ENCODE measurements around the gene RHOBTB3. TPM values are rescaled to one million over a fixed set of nuclear protein-coding genes. Genes with fewer than 3 reads are reported as not detected.

The RHOBTB3 gene
- total RNA-seq, 4 donors from 2014 or later: 40.1 to 134 (median 86.9) TPM

GRCh38 chr5:95845391-95845790, 114.3 kb downstream of the RHOBTB3 start:
- in situ Hi-C loops (cut with MboI; ENCODE audit: low sequenced_read_pairs in 4 of 4) (loop anchor here (5.0 to 25.0 kb wide), 7 partner anchors 63 to 867 kb away; no protein-coding TSS in a partner anchor), intact Hi-C loops (cut with DNase I; ENCODE audit: low total_unique reads) (loop anchor here (2.0 to 10.0 kb wide), 2 partner anchors 115 to 291 kb away; partner anchors contain the start of genes ARSK, RHOBTB3 and SKIC3)
- Histone ChIP-seq H3K4me1 (peaks cover 28 to 39% of the 10 kb centered on the region in 2 donors), H3K27ac (peak overlapping the region; percentile 84 to 92 (median 88)), H3K9me3 (no peaks in the 10 kb centered on the region), H3K4me3 (peak overlapping the region in 3 of 4 donors; percentile 43 to 59 (median 52)), H3K36me3 (no peaks in the 10 kb centered on the region), H3K27me3 (no peaks in the 10 kb centered on the region)
- TF ChIP-seq CTCF (IDR thresholded peaks at IDR 0.05 in 4 of 5, conservative IDR thresholded peaks at IDR 0.05 in 1 of 5) (no peak), POLR2A (IDR thresholded peaks at IDR 0.05) (peak; percentile 27 to 33)
- DNase-seq (peak in 1 of 2 donors; percentile 10), ATAC-seq (no peak)

Other genes with a start within 250 kb of the RHOBTB3 start
- gene SKIC3, start 176.4 kb upstream of the RHOBTB3 start, total RNA-seq: 10 to 100 TPM; 40.6 to 54.4 (median 43.4) TPM
- gene ARSK, start 176.2 kb upstream of the RHOBTB3 start, total RNA-seq: 1 to 10 TPM; 2.3 to 4.3 (median 2.8) TPM
- gene GPR150, start 111.2 kb upstream of the RHOBTB3 start, total RNA-seq: under 1 TPM in 3 of 4 donors, not detected in 1; 0.29 to 0.59 (median 0.29) TPM
- gene RFESD, start 84.6 kb upstream of the RHOBTB3 start, total RNA-seq: 1 to 10 TPM in 3 of 4 donors, under 1 TPM in 1; 0.89 to 2.9 (median 1.6) TPM
- under 1 TPM in 1 of 4 donors, not detected in 3; 0.76 TPM for gene SPATA9, start 48.3 kb upstream of the RHOBTB3 start, total RNA-seq
- gene GLRX, start 91.4 kb downstream of the RHOBTB3 start, total RNA-seq: 1,000 to 10,000 TPM; 1,042 to 2,721 (median 1,859) TPM
- gene ELL2, start 230.5 kb downstream of the RHOBTB3 start, total RNA-seq: 10 to 100 TPM; 35.2 to 64.5 (median 42.9) TPM

Data from gastrocnemius medialis (tissue), 4 donors.